A172 (cell line): ENCODE measurements around the gene VPS25. TPM values are rescaled to one million over a fixed set of nuclear protein-coding genes. Genes with fewer than 3 reads are reported as not detected.
"Not testable (repeated sequence)": the region's sequence is repeated elsewhere in the genome, so short reads cannot be mapped to it uniquely, and the experiment has no call there.

Source experiments
- DNase-seq: peaks from one replicate; pipeline ENCODE4 v3.0.0-alpha.2; 2015; ENCODE audit warnings: low spot score
- total RNA-seq: library from RNA; depleted of rRNA; stranded (reverse); fragments of >200 nt; shearing (Covaris generic); gene quantifications from 2 replicates; pipeline ENCODE4 v1.2.3, GENCODE V29; 2014

The VPS25 gene
- total RNA-seq, 1 experiment from 2014 or later, result 174 TPM

- DNase-seq, result not testable (repeated sequence)
Measured at GRCh38 chr17:42768006-42768405, 5.2 kb upstream of the VPS25 start.

DNA sequence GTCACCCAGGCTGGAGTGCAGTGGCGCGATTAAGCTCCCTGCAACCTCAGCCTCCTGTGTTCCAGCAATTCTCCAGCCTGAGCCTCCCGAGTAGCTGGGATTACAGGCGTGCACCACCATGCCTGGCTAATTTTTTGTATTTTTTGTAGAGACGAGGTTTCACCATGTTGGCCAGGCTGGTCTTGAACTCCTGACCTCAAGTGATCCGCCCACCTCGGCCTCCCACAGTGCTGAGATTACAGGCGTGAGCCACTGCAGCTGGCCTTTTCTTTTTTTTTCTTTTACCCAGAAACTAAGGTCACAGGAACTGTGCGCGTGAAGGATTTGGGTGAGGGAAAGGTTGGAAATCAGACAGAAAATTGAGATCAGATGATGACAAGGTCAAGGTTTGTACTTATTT is 3.3 kb upstream of the VPS25 start:
- not testable (repeated sequence) for DNase-seq

DNA sequence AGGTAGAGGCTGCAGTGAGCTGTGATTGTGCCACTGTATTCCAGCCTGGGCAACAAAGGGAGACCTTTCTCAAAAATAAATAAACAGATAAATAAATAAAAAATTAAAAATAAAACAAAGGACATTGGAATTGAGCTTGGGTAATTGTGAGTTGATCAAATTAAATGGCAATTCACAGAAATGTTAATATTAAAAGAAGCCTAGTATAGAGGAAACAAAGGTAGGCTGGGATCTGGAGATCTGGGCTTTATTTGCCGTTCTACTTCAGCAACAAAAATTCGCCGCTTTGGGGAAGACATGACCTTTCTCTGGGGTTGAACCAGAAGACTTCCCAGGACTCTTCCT is 332 bp upstream of the VPS25 start:
- no peak for DNase-seq

DNA sequence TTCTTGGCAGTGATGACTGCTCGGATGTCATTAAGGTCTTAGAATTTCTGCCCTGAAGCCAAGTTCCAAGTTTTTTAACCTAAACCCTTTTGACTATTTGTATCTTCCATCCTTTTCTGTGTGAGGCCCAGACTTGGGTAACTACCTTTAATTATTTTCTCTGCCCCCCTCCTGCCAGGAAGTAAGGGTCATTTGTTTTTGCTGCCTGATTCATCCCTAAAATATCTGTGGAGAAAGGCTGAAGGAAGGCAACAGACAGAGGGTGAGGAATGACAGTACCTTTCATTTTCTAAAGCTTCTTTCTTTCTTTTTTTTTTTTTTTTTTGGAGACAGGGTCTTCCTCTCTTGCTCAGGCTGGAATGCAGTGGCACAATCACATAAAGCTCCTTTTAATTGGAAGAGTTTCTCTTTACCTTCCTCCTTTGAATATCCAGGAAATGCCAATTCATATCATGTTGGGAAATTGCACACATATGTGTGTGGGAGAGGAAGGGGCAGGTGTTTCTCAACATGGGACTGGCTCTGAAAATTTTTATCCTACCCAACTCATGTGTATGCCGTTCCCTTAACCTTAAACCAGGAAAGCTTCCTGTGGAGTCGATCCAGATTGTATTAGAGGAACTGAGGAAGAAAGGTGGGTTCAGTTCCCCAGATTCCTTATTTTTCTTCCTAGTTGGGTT is 957 bp downstream of the VPS25 start:
- DNase-seq, result peak; percentile 71

DNA sequence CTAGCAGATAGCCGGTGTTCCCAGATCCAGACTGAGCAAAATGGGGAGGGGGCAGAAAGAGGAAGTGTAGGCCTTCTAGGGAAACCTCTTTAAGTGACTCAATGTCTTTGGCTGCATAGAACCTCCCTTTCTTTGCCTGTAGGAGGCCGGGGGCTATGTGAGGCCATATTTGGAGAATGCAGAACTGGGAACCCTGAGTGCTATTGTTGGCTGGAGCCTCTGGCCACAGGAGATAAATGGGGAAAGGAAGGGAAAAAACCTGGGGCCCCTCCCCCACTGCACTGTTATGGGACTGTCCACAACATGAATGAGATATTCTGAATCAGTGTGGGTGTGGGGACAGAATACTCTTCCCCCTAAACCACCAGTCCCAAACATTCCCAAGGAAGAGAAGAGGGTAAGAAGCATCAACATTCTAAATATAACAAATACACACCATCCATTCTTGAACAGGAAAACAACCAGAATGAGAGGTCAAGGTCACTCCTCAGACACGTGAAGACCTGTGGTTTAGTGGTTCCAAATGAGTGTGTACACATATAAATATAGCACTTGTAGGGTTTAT is 2.4 kb downstream of the VPS25 start:
- DNase-seq, result peak; percentile 47

- DNase-seq, result no peak
Measured at GRCh38 chr17:42778570-42778969, 5.3 kb downstream of the VPS25 start.

- no peak for DNase-seq
Measured at GRCh38 chr17:42779304-42779935, 6.2 kb downstream of the VPS25 start.

DNA sequence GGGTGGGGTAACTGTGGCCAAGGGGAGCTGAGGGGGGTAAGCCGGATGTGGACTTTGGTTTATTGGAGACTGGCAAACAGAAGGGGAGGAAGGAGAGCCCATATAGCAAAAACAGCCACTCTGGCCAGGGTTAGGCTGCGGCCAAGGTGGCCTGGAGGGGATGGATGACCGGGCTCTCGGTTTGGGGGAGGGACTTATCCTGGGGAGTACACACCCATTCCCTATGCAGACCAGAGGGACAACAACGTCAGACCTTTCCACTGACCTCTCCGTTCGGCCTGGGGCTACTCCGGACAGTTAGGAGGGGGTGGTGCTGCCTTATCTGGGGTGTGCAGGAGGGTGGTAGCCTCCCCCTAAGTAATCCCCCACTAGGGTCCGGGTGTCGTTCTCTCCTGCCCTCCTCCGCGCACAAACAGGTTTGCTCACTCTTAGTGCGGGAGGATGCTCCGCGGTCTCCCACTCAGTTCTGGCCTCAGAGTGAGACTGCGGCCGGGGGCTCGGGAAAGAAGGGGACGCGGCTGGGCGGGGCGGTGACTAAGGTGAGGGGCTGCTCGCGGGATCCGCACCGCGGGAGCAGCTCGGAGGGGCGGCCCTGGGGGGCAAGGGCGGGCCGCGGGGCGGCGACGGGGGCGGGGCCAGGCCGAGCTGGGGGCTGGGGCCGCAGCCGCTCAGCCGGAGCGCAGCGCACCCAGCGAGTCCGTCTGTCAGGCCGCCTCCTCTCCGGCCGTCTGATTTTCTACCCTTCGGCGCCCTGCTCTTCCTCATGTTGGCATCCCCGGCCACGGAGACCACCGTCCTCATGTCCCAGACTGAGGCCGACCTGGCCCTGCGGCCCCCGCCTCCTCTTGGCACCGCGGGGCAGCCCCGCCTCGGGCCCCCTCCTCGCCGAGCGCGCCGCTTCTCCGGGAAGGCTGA is 6.9 kb downstream of the VPS25 start, which contains the start of gene WNK4:
TSS of gene WNK4 (plus strand) at position 675 of the 915 bp plus-strand sequence. CDS start at position 764, 89 bp downstream.
- DNase-seq, result peak; percentile 38

DNA sequence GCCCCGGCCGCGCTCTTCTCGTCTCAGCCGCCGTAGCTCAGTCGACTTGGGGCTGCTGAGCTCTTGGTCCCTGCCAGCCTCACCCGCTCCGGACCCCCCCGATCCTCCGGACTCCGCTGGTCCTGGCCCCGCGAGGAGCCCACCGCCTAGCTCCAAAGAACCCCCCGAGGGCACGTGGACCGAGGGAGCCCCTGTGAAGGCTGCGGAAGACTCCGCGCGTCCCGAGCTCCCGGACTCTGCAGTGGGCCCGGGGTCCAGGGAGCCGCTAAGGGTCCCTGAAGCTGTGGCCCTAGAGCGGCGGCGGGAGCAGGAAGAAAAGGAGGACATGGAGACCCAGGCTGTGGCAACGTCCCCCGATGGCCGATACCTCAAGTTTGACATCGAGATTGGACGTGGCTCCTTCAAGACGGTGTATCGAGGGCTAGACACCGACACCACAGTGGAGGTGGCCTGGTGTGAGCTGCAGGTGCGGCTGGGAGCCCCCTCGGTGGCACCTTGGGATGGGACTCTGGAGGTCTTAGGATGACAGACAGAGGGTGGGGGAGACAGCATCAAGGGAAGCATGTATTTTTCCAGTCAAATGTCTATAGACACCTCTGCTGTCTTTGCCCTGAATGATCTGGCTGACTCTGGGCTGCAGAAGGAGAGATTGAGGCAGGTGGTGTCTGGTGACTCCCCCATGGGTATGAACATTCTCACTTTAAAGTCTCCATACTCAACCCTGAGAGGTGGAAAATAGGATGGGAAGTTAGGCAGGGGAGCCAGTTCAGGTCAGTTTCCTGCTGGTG is 7.8 kb downstream of the VPS25 start:
- DNase-seq, result no peak

DNA sequence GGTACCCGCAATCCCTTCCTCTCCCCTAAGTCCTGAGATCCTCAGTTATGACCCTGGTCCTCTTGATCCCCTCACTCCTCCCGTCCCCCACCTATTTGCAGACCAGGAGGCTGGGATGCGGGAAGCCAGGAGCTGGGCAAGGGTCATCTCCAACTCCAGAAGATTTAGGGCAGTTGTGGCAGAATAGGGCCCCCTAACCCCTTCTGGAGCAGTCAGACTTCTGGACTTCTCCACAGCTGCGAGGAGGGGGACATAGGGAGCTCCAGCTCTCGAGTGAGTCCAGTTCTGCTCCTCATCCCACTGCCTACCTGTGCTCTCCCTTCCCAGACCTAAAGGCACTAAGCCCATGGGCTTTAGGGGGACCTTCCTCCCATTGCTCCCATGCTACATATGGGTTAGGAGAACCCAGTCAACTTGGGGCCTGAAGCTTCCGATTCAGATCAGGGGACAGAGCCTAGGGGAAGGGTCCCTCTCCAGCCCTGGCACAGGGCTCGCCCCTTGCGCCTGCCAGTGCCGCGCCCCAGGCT is 8.5 kb downstream of the VPS25 start:
- no peak for DNase-seq

- DNase-seq, result no peak
Measured at GRCh38 chr17:42782166-42783061, 9.2 kb downstream of the VPS25 start.

DNA sequence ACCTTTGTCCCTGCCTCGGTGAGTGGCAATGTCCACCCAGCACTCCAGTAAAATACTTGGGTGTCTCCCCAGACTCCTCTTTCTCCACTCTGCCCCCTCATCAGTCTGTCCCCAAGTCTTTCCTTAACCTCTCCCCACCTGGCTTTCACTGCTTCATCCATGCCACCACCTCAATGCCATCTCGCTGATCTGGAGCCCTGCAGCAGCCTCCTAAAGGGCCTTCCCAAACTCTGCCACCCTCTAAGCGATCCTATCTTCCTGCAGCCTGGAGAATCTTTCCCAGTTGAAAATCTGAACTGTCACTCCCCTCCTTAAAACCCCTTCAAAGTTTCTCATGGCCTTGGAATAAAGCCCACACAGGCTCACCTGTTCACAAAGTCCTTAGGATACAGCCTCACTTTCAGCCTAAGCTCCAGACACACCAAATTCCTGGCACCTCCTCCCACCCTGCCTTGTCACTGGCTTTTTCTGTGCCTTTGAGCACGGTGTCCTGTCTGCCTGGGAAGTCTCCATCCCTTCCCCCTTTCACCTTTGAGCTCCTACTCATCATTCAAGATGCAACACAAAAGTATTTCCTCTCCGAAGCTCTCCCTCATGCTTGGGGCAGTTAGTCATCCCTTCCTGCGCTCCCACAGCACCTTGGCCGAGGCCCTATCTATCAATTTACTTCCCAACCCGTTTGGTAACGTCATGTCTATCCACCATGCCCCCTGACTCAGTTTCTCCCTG is 10.0 kb downstream of the VPS25 start:
- DNase-seq, result peak; percentile 92

DNA sequence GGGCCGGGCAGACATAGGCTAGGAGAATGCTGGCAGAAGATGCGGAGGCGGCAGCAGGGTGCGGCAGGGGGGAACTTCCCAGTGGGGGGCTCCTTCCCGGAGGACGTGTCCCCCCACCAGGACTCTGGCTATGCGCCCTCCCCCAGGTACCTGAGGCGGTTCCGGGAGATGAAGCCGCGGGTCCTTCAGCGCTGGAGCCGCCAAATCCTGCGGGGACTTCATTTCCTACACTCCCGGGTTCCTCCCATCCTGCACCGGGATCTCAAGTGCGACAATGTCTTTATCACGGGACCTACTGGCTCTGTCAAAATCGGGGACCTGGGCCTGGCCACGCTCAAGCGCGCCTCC is 10.5 kb downstream of the VPS25 start:
- DNase-seq, result no peak

GRCh38 chr17:42784409-42784808 is 11.2 kb downstream of the VPS25 start:
- DNase-seq, result no peak

GRCh38 chr17:42784811-42785592 is 11.8 kb downstream of the VPS25 start:
- no peak for DNase-seq

GRCh38 chr17:42787266-42787665 is 14.0 kb downstream of the VPS25 start:
- DNase-seq, result no peak

GRCh38 chr17:42791948-42792347 is 18.7 kb downstream of the VPS25 start:
- DNase-seq, result no peak

DNA sequence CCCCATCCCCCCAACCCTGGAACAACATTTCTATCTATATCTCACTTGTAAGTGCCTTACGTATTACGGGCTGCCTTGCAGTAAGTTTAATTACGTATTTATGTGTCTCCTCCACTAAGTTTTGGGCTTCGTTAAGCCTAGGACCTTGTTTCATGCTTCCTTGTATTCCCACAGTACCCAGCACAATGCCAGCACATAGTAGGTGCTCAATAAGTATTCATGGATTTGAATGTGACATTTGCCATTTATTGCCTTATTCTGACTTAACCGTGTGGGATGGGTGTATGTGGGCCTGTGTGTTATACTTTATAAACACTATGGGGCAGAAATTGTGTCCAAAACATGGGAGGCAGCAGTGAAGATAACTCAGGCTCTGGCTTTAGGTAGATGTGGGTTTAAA is 19.3 kb downstream of the VPS25 start:
- no peak for DNase-seq

DNA sequence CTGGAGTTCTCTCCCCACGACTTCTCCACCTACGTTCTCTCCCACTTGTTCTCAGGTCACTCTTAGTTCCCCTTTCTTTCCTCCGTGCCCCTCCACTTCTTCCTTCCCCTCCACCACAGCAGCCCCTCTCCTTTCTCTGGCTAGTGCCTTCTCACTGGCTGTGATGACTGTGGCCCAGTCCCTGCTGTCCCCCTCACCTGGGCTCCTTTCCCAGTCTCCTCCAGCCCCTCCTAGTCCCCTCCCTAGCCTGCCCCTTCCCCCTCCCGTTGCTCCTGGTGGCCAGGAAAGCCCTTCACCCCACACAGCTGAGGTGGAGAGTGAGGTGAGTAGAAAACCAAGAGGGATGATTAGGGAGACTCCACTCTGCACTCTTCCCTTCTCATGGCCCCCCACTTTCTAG is 21.8 kb downstream of the VPS25 start:
- no peak for DNase-seq
